OCI-LY3 (cell line): Measurements from ENCODE around the gene NFYA.

Experiments used
- CTCF ChIP-seq: fragments of 200-600, 300-600 bp; sonication (generic); IDR thresholded peaks from 2 replicates; pipeline ENCODE4 v1.5.1; 2014; ENCODE audit warnings: antibody characterized with exemption, low read length, low read depth
- EZH2phosphoT487 ChIP-seq: fragments of 200-600 bp; shearing (Covaris generic); IDR thresholded peaks from 2 replicates; pipeline ENCODE4 v1.6.1; 2018; ENCODE audit warnings: antibody characterized with exemption, mixed run types, low read depth

DNA sequence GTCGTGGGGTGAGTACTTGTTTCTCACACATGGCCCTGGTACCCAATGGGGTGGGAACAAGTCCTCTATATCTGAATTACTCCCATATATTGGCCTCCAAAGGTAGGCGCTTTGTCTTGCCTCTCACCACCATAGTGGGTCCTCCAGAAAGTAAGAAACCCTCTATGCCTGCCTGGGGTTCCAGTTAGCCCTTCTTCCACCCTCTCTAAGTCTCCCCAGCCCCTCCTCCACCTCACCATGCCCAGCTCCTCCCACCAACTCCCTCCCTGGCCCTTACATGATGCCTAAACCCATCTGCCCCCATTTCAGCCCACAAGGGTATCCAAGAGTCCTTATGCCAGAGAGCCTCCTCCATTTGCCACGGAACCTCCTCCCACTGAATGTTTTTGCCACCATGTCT lies 29.6 kb upstream of the NFYA start:
- TF ChIP-seq CTCF (no peak), EZH2phosphoT487 (no peak)
